ENCODE measurements around the gene EHMT2.

EHMT2 gene

DNA sequence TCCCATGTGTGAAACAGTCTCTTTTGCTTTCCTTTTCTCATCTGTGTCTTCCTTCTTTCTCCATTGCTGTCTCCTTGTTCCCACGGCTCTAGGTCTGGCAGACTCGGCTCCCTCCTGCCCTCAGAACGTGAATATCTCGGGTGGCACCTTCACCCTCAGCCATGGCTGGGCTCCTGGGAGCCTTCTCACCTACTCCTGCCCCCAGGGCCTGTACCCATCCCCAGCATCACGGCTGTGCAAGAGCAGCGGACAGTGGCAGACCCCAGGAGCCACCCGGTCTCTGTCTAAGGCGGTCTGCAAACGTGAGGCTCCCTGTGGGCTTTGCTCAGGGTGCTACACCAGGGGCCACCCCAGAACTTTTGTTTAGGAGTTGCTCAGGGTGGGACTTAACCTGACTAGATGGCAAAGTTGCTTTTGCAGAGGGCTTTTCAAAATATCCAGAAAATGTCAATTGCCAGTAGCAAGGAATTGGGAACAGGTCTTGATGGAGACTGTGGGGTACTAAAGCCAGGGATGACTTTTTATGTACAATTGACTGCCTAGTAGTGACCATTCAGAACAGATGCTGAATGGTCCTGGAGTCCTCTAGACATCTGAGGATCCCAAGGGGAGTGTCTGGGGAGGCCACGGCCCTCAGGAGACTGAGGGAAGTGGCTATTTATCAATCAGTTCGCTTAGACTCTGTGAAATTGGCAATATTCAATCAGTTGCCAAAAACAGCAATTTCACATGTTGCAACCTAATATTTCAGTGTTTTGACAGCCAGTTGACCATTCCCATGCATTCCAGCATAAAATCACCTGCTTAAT lies 30.6 kb upstream of the EHMT2 start:
- DNase-seq (ENCODE audit: low read depth in 1 of 2, low spot score in 1 of 2) = no peak
- TF ChIP-seq, protein P1, sequence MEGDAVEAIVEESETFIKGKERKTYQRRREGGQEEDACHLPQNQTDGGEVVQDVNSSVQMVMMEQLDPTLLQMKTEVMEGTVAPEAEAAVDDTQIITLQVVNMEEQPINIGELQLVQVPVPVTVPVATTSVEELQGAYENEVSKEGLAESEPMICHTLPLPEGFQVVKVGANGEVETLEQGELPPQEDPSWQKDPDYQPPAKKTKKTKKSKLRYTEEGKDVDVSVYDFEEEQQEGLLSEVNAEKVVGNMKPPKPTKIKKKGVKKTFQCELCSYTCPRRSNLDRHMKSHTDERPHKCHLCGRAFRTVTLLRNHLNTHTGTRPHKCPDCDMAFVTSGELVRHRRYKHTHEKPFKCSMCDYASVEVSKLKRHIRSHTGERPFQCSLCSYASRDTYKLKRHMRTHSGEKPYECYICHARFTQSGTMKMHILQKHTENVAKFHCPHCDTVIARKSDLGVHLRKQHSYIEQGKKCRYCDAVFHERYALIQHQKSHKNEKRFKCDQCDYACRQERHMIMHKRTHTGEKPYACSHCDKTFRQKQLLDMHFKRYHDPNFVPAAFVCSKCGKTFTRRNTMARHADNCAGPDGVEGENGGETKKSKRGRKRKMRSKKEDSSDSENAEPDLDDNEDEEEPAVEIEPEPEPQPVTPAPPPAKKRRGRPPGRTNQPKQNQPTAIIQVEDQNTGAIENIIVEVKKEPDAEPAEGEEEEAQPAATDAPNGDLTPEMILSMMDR (IDR thresholded peaks at IDR 0.05; ENCODE audit: insufficient read depth, low read length) = no peak
- TF ChIP-seq GABPA (IDR thresholded peaks at IDR 0.05; ENCODE audit: low read depth) (no peak), REST (IDR thresholded peaks at IDR 0.05; ENCODE audit: insufficient replicate concordance, low read depth) (no peak), POLR2AphosphoS5 (IDR thresholded peaks at IDR 0.05; ENCODE audit: low read depth) (no peak), SPI1 (IDR thresholded peaks at IDR 0.05; ENCODE audit: borderline replicate concordance, low read depth) (no peak)

GRCh38 chr6:31927242-31927862 lies 29.9 kb upstream of the EHMT2 start, which contains the start of gene C2:
TSS of gene C2 (plus strand) at chr6:31927717. CDS start at chr6:31927753, 36 bp downstream.
- Histone ChIP-seq H3K27ac (replicated peaks) (no peak within 1 kb of the TSS), H3K4me3 (replicated peaks; ENCODE audit: insufficient read depth, low read length) (no peak within 1 kb of the TSS), H3K27me3 (ENCODE audit: insufficient read depth, poor library complexity, severe bottlenecking) (no peaks in the 10 kb centered on the region)
- no peak for DNase-seq (ENCODE audit: low read depth in 1 of 2, low spot score in 1 of 2)
- TF ChIP-seq, protein P1 (IDR thresholded peaks at IDR 0.05; ENCODE audit: insufficient read depth, low read length) = no peak
- TF ChIP-seq GABPA (IDR thresholded peaks at IDR 0.05; ENCODE audit: low read depth) = no peak
- no peak for TF ChIP-seq POLR2AphosphoS5 (IDR thresholded peaks at IDR 0.05; ENCODE audit: low read depth)
- no peak for TF ChIP-seq REST (IDR thresholded peaks at IDR 0.05; ENCODE audit: insufficient replicate concordance, low read depth)
- no peak for TF ChIP-seq SPI1 (IDR thresholded peaks at IDR 0.05; ENCODE audit: borderline replicate concordance, low read depth)

More for the DNA sequence above, 30.6 kb upstream of the EHMT2 start:
- no peak overlapping the region for H3K4me3 ChIP-seq (replicated peaks; ENCODE audit: insufficient read depth, low read length)
- no peaks in the 10 kb centered on the region for H3K27me3 ChIP-seq (ENCODE audit: insufficient read depth, poor library complexity, severe bottlenecking)
- H3K27ac ChIP-seq (replicated peaks) = no peak overlapping the region

- TF ChIP-seq, protein P1 (IDR thresholded peaks at IDR 0.05; ENCODE audit: insufficient read depth, low read length) = peak; percentile 2
- no peak for TF ChIP-seq REST (IDR thresholded peaks at IDR 0.05; ENCODE audit: insufficient replicate concordance, low read depth)
- Histone ChIP-seq H3K4me3 (replicated peaks; ENCODE audit: insufficient read depth, low read length) (no peak overlapping the region), H3K27me3 (ENCODE audit: insufficient read depth, poor library complexity, severe bottlenecking) (no peaks in the 10 kb centered on the region), H3K27ac (replicated peaks) (no peak overlapping the region)
- peak in 1 of 2 experiments; percentile 33 for DNase-seq (ENCODE audit: low read depth in 1 of 2, low spot score in 1 of 2)
Measured at GRCh38 chr6:31922942-31923341, 25.4 kb upstream of the EHMT2 start.

All from HL-60 (cell line).